Measurements from ENCODE around the gene CYTH1. TPM values are rescaled to one million over a fixed set of nuclear protein-coding genes. Genes with fewer than 3 reads are reported as not detected.

Gene CYTH1
- total RNA-seq, 1 experiment from 2014 or later = 34.3 TPM

DNA sequence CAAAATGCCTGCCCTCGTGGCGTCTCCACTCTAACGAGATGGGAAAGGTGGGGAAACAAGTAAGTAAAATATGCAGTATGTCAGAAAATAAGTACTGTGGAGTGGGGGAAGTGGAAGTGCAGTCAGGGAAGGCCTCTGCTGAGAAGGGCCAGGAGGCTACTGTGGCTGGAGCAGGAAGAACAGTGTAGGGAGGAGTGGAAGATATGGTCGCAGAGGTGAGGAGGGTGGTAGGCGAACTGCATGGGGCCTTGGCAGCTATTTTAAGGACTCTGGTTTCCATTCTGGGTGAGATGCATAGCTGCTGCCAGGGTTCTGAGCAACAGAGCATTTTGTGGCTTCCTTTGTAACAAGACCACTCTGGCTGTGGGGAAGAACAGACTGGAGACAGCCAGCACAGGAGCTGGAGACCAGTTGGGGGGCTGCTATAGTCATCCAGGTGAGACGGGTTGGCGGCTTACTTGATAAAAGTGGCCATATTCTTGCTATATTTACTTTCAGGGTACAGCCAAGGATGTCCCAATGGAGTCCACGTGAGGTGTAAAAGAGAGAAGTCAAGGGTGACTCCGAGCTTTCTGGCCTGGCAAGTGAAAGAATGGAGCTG, 42.6 kb downstream of the CYTH1 start (continued):
- TF ChIP-seq ZFX (IDR thresholded peaks at IDR 0.05) = no peak

DNA sequence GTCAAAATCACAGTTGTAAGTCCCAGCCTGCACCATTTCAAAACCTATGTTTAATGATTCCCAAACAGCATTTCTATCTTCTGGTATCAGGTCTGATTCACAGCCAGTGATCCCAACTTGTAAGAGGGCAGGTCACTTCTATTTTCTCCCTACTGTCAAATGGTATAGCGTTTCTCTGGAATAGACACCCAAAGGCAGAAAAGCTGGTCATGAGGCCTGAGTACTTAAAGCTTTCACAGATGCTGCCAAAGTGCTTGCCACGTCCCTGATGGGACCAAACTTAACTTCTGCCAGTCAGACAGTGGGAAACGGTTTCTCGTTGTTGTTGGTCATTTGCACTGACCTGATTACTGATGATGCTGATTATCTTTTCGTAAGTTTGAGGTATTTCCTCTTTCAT, 43.4 kb downstream of the CYTH1 start:
- ChIA-PET POLR2A (no interaction called here), RAD21 (ENCODE audit: low non-redundant PET in 1 of 2, low total read pairs in 2 of 2, uncharacterized antibody in 2 of 2, unreplicated experiment in 2 of 2) (no interaction called here), CTCF (no interaction called here)
- H3K27ac ChIP-seq (ENCODE audit: low read depth, low read length) = no peak overlapping the region
- peaks cover 20 to 28% of the 10 kb centered on the region in 2 experiments for H3K4me1 ChIP-seq (ENCODE audit: control insufficient read depth in 1 of 2, insufficient read depth in 2 of 2, low read length in 2 of 2)
- H3K79me2 ChIP-seq (ENCODE audit: insufficient read depth, low read length) = peaks cover 30% of the 10 kb centered on the region
- no peaks in the 10 kb centered on the region for H3K36me3 ChIP-seq (ENCODE audit: control insufficient read depth in 1 of 2, insufficient read depth in 2 of 2, low read length in 2 of 2)
- intact Hi-C loops (cut with micrococcal nuclease) = no loop called here
- H3K9ac ChIP-seq (ENCODE audit: low read length) = no peak overlapping the region
- no peak for ATAC-seq
- no peaks in the 10 kb centered on the region for H3K9me3 ChIP-seq (ENCODE audit: control insufficient read depth in 1 of 2, insufficient read depth in 1 of 2, low read depth in 1 of 2, low read length in 2 of 2)
- no peaks in the 10 kb centered on the region for H3K27me3 ChIP-seq (ENCODE audit: insufficient read depth, low read length)
- H2AFZ ChIP-seq (ENCODE audit: low read depth, low read length, poor library complexity, severe bottlenecking) = no peak overlapping the region
- no peak for DNase-seq (ENCODE audit: low read depth, low spot score)
- no peak overlapping the region for H3K4me3 ChIP-seq (replicated peaks in 1 of 2; ENCODE audit: low read depth in 1 of 2, low read length in 2 of 2)
- no peak overlapping the region for H3K4me2 ChIP-seq (ENCODE audit: low read length)
- H3K9me2 ChIP-seq (ENCODE audit: insufficient read depth) = no peaks in the 10 kb centered on the region
- no peaks in the 10 kb centered on the region for H4K20me1 ChIP-seq (ENCODE audit: insufficient read depth)
- no TSS peak for BruUV-seq (replicated peaks)
- TF ChIP-seq, protein P1, sequence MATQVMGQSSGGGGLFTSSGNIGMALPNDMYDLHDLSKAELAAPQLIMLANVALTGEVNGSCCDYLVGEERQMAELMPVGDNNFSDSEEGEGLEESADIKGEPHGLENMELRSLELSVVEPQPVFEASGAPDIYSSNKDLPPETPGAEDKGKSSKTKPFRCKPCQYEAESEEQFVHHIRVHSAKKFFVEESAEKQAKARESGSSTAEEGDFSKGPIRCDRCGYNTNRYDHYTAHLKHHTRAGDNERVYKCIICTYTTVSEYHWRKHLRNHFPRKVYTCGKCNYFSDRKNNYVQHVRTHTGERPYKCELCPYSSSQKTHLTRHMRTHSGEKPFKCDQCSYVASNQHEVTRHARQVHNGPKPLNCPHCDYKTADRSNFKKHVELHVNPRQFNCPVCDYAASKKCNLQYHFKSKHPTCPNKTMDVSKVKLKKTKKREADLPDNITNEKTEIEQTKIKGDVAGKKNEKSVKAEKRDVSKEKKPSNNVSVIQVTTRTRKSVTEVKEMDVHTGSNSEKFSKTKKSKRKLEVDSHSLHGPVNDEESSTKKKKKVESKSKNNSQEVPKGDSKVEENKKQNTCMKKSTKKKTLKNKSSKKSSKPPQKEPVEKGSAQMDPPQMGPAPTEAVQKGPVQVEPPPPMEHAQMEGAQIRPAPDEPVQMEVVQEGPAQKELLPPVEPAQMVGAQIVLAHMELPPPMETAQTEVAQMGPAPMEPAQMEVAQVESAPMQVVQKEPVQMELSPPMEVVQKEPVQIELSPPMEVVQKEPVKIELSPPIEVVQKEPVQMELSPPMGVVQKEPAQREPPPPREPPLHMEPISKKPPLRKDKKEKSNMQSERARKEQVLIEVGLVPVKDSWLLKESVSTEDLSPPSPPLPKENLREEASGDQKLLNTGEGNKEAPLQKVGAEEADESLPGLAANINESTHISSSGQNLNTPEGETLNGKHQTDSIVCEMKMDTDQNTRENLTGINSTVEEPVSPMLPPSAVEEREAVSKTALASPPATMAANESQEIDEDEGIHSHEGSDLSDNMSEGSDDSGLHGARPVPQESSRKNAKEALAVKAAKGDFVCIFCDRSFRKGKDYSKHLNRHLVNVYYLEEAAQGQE (IDR thresholded peaks at IDR 0.05; ENCODE audit: low read depth) = no peak
- TF ChIP-seq RAD21 (IDR thresholded peaks at IDR 0.05; ENCODE audit: low read depth) = no peak
- no peak for TF ChIP-seq TCF7L2 (IDR thresholded peaks at IDR 0.05; ENCODE audit: borderline replicate concordance, extremely low read depth, insufficient read depth, insufficient read length)
- TF ChIP-seq EZH2phosphoT487 (IDR thresholded peaks at IDR 0.05; ENCODE audit: borderline replicate concordance) = no peak
- TF ChIP-seq ELF1 (IDR thresholded peaks at IDR 0.05; ENCODE audit: borderline replicate concordance, low read depth) = no peak
- TF ChIP-seq SP1 (IDR thresholded peaks at IDR 0.05; ENCODE audit: low read depth) = no peak
- TF ChIP-seq POLR2AphosphoS5 (IDR thresholded peaks at IDR 0.05; ENCODE audit: low read depth, low read length) = no peak
- TF ChIP-seq, protein P2, sequence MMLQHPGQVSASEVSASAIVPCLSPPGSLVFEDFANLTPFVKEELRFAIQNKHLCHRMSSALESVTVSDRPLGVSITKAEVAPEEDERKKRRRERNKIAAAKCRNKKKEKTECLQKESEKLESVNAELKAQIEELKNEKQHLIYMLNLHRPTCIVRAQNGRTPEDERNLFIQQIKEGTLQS (IDR thresholded peaks at IDR 0.05) = no peak
- no peak for TF ChIP-seq SIN3A (IDR thresholded peaks at IDR 0.05; ENCODE audit: low read depth)
- TF ChIP-seq EGR1 (IDR thresholded peaks at IDR 0.05; ENCODE audit: low read depth) = no peak
- no peak for TF ChIP-seq CEBPB (IDR thresholded peaks at IDR 0.05; ENCODE audit: low read depth)
- no peak for TF ChIP-seq SRF (IDR thresholded peaks at IDR 0.05; ENCODE audit: low read depth)
- TF ChIP-seq ZNF274 (IDR thresholded peaks at IDR 0.05; ENCODE audit: low read depth, low read length) = no peak
- TF ChIP-seq, protein P3, sequence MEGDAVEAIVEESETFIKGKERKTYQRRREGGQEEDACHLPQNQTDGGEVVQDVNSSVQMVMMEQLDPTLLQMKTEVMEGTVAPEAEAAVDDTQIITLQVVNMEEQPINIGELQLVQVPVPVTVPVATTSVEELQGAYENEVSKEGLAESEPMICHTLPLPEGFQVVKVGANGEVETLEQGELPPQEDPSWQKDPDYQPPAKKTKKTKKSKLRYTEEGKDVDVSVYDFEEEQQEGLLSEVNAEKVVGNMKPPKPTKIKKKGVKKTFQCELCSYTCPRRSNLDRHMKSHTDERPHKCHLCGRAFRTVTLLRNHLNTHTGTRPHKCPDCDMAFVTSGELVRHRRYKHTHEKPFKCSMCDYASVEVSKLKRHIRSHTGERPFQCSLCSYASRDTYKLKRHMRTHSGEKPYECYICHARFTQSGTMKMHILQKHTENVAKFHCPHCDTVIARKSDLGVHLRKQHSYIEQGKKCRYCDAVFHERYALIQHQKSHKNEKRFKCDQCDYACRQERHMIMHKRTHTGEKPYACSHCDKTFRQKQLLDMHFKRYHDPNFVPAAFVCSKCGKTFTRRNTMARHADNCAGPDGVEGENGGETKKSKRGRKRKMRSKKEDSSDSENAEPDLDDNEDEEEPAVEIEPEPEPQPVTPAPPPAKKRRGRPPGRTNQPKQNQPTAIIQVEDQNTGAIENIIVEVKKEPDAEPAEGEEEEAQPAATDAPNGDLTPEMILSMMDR (IDR thresholded peaks at IDR 0.05 in 2 of 3, conservative IDR thresholded peaks at IDR 0.05 in 1 of 3; ENCODE audit: borderline replicate concordance in 1 of 3, insufficient read depth in 1 of 3, low read depth in 2 of 3, low read length in 2 of 3) = no peak
- TF ChIP-seq, protein P4, sequence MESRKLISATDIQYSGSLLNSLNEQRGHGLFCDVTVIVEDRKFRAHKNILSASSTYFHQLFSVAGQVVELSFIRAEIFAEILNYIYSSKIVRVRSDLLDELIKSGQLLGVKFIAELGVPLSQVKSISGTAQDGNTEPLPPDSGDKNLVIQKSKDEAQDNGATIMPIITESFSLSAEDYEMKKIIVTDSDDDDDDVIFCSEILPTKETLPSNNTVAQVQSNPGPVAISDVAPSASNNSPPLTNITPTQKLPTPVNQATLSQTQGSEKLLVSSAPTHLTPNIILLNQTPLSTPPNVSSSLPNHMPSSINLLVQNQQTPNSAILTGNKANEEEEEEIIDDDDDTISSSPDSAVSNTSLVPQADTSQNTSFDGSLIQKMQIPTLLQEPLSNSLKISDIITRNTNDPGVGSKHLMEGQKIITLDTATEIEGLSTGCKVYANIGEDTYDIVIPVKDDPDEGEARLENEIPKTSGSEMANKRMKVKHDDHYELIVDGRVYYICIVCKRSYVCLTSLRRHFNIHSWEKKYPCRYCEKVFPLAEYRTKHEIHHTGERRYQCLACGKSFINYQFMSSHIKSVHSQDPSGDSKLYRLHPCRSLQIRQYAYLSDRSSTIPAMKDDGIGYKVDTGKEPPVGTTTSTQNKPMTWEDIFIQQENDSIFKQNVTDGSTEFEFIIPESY (IDR thresholded peaks at IDR 0.05; ENCODE audit: extremely low read depth, insufficient replicate concordance, low read length) = no peak
- no peak for TF ChIP-seq ZFX (IDR thresholded peaks at IDR 0.05)
- no peak for TF ChIP-seq YY1 (IDR thresholded peaks at IDR 0.05; ENCODE audit: extremely low read depth, insufficient replicate concordance, low read depth, low read length)
- TF ChIP-seq JUND (IDR thresholded peaks at IDR 0.05) = no peak
- TF ChIP-seq POLR2A (IDR thresholded peaks at IDR 0.05; ENCODE audit: borderline replicate concordance, extremely low read depth, insufficient read depth, insufficient read length) = no peak

Data from HCT116 (cell line).